GM21619 (cell line): ENCODE data around the gene MCL1.
"Not testable (repeated sequence)": the region's sequence is repeated elsewhere in the genome, so short reads cannot be mapped to it uniquely, and the experiment has no call there.

ENCODE experiments used
- ATAC-seq: cut with Tn5 transposase; IDR thresholded peaks from one replicate; pipeline ENCODE4 v1.9.1; 2021; ENCODE audit not compliant: unreplicated experiment

MCL1 gene

GRCh38 chr1:150603711-150604110 is 24.3 kb upstream of the MCL1 start:
- ATAC-seq: no peak

- not testable (repeated sequence) for ATAC-seq
Observed at GRCh38 chr1:150602372-150602771, 23.0 kb upstream of the MCL1 start.

GRCh38 chr1:150601540-150601939 is 22.1 kb upstream of the MCL1 start:
- ATAC-seq: no peak

- not testable (repeated sequence) for ATAC-seq
Observed at GRCh38 chr1:150598346-150598745, 18.9 kb upstream of the MCL1 start.

GRCh38 chr1:150596976-150597375 is 17.6 kb upstream of the MCL1 start:
- ATAC-seq: no peak

- no peak for ATAC-seq
Observed at GRCh38 chr1:150596095-150596892, 16.9 kb upstream of the MCL1 start.

- no peak for ATAC-seq
Observed at GRCh38 chr1:150582371-150582770, 3.0 kb upstream of the MCL1 start.

- ATAC-seq: not testable (repeated sequence)
Observed at GRCh38 chr1:150581962-150582361, 2.6 kb upstream of the MCL1 start.

GRCh38 chr1:150581437-150581836 is 2.0 kb upstream of the MCL1 start:
- ATAC-seq: not testable (repeated sequence)

- ATAC-seq: not testable (repeated sequence)
Observed at GRCh38 chr1:150580966-150581365, 1.6 kb upstream of the MCL1 start.

GRCh38 chr1:150579945-150580642 is 684 bp upstream of the MCL1 start:
- no peak for ATAC-seq

GRCh38 chr1:150578272-150579109 is 919 bp downstream of the MCL1 start:
- peak; percentile 1 for ATAC-seq

GRCh38 chr1:150577557-150578271 is 1.7 kb downstream of the MCL1 start:
- no peak for ATAC-seq

- ATAC-seq: no peak
Observed at GRCh38 chr1:150576794-150577556, 2.4 kb downstream of the MCL1 start.

- no peak for ATAC-seq
Observed at GRCh38 chr1:150576367-150576711, 3.1 kb downstream of the MCL1 start.

- ATAC-seq: no peak
Observed at GRCh38 chr1:150575518-150576366, 3.7 kb downstream of the MCL1 start.

- no peak for ATAC-seq
Observed at GRCh38 chr1:150575072-150575489, 4.3 kb downstream of the MCL1 start.

- ATAC-seq: no peak
Observed at GRCh38 chr1:150574260-150575071, 4.9 kb downstream of the MCL1 start.
